Measurements from ENCODE around the gene NBPF3.
"Not testable (repeated sequence)": the region's sequence is repeated elsewhere in the genome, so short reads cannot be mapped to it uniquely, and the experiment has no call there.

NBPF3 gene

DNA sequence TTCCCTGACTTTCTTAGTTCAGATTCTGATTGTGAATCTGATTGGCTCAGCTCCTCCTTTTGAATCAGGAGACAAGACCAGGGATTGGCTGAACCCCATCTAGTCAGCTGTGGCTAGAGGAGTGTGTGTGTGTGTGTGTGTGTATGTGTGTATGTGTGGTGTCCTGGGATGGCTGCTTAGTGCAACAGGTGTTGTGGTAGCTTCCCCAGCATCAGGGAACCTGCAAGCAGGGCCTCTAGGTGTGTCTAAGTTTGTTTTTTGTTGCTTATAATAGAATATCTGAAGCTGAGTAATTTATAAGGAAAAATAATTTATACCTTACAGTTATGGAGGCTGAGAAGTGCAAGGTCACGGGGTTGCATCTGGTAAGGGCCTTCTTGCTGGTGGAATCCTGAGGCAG lies 56.1 kb downstream of the NBPF3 start:
- DNase-seq: no peak

DNA sequence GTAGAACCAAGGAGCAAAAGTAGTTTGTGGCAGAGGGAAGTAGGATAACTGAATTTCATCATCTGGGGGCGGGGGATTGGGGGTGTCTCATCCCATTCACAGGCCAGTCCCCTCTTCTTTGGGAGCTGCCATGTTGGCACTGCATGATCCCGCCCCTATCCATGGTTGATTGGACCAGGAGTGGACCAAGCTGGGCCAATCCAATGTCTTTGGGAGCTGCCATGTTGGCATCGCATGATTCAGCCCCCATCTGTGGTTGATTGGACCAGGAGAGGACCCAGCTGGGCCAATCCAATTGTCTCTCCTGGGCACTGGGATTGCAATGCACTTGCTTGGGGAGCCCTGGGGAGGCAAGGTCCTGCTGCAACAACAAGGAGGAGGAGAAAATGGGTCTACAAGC lies 56.9 kb downstream of the NBPF3 start:
- DNase-seq: no peak

DNA sequence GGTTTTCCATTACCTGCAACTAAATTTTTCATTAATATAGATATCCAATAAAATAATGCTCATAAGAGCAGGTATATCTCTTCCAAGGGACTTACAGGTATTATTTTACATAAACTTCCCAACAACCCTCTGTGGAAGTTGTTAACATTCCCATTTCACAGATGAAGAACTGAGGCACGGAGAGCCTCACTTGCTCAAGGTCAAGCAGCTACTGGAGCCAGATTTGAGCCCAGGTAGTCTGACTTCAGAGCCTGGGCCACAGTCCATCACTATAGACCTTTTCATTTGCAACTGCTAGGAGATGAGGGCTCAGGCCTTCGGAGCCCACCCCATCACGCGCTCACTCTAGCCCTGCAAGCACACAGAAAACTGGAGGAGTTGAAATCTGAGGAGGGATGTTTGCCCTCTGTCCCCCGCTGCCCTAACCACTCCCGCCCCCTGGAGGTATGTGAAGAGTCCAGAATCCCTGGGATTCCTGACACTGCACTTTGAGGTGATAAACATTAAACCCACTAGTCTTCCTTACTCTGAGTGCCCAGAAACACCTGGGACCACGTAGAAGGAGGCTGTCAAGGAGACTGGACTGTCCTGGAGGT lies 57.6 kb downstream of the NBPF3 start:
- DNase-seq: no peak

DNA sequence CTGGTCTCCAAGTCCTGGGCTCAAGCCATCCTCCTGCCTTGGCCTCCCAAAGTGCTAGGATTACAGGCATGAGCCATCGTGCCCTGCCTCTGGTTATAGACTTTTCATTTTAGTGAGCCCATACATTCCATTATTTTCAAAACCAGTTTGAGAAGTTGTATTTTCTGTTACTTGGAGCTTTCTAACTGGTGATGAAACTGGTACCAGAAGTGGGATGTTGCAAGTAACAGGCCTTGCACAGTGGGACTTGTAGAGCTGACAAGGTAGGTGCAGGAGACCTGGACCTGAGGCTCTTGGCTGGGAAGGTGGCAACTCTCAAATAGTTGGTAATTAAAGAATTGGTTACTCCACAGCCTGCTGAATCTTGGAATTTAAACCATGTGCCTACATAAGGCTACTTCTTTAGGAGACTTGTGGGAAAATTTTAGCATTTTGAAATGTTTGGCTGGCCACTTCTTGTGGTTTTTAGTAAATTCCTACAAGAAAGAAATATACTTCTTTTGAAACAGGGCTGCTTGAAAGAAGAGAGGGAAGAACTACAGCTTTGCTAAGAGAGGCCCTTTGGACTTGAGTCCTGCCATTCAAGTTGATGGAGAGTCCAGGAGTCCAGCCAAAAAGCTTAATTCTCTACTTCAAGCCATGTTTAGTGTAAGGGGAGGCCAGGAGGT lies 59.5 kb downstream of the NBPF3 start:
- no peak for DNase-seq

DNA sequence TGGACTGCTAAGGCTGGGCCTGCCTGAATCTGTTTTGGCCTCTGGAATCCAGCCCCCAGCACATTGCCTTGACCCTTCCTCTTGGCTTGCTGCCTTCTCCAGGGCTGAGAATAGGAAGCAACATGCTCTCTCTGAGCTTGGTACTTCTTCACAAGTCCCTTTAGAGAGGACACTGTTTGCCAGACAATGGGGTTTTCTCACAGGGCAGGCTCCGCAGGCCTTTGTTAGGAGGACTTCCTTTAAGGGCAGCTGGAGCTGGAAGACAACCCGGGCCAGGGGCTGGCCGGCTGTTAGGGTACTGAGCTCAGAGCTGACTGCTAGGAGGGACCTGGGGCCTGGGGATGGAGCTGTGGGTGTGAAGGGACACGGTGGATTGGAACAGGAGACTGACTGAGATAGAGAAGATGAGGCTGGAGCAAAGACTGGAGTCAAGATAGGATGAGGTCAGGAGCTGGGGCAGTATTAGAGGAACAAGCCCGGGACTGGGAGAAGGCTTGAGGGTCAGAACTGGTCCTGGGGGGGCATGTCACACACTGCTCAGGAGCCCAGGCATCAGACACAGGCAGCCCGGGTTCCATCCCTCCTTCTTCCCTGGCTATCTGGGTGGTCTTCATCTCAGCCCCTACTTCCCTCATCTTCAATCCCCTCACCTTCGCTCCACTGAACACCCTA lies 63.9 kb downstream of the NBPF3 start:
- DNase-seq: no peak

DNA sequence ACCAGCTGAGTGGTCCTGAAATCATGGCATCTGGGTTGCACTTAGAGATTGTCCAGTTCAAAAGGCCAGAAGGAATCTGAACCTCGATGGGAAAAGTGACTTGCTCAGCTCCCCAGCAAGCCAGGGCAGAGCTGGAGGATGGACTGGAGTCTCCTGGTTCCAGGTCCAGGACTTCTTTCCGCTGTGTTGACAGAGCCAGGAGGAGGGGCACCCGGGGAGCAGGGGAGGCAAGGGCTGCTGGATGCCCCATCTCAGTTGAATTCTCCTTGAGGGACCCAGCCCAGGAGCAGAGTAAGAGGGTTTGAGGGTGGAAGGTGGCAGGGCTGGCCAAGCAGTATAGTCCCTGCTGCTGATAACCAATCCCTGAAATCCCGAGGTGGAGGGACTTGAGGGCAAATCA lies 66.9 kb downstream of the NBPF3 start:
- no peak for DNase-seq

DNA sequence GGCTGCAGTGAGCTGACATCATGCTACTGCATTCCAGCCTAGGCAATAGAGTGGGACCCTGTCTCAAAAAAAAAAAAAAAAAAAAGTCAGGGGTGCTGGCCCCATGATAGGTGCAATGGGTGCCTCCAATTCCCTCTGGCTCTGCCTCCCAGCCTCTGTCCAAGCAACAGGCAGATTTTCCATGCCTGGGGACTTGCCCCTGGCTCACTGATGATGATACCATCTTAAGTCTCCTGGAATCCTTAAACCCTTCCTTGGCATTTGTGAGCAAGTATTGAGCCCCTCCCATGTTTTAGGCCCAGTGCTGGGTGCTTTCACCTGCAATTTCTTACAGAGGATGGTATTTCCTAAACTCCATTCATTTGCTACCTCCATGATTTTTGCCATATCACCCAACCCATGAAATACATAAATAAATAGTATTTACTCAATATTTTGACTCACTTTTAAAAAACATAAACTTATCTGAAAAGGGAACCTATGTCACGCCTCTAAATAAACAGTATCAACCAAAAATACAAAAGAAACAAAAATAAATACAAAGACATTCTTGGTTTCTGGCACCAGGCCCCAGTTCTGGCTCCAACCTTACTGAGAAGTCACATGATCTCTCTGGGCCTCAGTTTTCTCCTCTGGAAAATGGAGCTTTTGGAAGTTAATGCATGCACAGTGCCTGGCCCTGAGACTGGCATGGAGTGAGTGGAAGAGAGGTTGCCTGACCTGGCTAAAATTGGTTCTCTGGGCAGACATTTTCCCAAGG lies 67.8 kb downstream of the NBPF3 start:
- DNase-seq: no peak

DNA sequence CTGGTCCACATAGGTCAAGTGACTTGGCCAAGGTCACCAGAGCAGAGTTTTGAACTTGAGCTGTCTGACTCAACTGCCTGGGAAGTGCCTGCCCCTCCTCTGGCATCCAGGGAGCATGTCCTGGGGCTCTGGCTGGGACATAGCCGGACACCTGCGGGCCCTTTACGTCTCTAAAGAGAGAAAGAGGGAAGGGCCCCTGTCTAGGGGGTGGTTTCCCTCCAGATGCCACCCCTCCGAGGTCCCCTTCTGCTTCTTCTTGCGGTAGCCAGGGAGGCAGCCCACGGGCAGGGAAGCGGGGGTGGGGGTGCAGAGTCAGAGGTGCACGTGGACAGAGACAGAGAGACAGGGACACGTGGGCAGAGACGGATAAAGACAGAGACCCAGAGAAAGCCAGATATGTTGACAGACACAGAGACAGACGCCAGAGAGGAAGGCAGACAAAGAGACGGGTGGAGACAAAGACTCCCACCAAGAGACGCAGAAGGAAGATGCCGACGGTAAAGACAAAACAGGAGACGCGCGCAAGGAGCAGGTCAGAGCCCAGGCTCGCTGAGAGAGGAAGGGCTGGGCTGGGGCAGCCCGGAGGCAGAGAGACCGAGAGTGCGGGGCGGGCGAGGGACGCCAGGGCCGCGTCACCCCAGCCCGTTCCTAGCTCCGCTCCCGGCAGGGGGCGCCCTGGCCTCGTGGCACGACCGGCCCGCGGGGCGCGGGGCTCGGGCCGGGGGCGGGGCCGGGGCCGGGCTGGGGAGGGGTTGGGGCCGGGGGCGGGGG lies 68.8 kb downstream of the NBPF3 start:
- DNase-seq: no peak

DNA sequence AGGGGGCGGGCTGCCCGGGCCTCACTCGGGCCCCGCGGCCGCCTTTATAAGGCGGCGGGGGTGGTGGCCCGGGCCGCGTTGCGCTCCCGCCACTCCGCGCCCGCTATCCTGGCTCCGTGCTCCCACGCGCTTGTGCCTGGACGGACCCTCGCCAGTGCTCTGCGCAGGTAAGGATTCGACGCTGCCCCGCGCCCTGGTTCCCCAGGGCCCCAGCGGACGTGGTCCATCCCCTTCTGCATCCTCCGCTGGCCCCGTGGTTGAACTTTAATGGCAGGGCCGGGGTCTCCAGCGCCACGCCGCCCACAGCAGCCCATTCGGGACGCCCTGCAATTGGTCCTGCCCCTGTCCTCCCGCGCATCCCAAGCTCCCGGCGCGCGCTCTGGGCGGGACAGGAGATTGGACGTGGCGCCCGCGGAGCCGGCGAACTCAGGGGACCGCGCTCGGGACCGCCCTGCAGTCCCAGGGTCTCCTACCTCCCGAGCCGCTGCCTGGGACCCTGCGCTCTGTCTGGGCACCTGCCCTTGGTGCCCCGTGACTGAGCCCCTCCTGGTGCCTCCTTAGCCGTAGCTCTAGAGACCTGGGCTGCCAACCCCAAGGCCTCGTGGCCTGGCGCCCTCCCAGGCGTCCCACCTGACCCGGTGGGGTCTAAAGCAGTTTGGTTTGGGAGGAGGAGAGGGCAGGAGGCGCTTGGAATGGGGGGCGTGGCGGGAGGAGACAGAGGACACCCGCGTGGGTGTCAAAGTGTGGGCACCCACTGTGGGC lies 69.6 kb downstream of the NBPF3 start, which contains the start of gene ALPL:
Gene ALPL, plus strand, starts transcription at position 73 of the 762 bp plus-strand sequence. CDS start 44,659 bp downstream, outside the sequence.
- no peak for DNase-seq

DNA sequence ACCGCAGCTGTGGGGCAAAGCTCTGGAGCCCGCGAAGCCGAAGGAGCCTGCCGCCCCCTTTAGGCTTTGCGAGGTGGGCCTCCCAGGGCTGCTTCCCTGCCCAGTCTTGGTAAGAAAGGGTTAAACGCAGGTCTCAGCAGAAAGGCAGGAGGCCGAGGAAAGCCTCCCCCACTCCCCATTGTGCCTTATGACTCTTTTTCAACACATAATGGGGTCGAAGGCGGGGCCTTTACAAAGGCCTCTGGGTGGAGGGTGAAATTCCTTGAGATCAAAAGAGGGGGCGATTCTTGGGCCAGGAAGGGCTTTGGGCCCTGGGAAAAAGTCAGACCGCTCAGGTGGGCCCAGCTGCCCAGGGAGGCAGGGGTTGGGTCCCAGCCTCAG lies 70.2 kb downstream of the NBPF3 start:
- no peak for DNase-seq

DNA sequence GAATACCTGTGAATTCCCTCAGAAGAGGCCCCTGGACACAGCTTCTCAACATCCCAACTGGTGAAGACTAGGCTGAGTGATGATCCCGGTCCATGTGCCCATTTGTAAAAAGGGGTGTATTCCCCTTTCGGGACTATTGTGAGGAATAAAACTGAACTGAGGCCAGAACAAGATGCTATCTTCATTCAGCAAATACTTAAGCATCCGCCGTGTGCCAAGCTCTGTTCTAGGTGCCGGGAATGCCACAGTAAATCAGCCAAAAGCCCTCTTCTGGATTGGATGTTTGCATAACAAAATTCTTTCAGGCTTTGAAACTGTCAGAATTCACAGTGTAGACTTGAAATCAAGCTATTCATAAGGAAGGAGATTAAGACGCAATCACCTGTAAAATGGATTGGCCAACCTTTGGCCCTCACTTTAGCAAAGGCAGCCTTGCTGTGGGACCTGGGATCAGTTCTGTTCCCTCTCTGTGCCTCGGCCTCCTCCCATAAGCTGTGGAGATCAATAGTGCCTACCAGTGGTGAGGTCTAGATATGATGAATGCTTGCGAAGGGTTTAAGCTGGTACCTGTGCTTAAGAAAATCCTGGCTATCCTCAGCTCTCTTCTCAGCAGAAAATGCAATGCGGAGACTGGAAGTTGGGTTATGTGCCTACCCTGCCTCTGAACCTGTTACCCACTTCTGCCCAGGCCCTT lies 71.1 kb downstream of the NBPF3 start:
- no peak for DNase-seq

DNA sequence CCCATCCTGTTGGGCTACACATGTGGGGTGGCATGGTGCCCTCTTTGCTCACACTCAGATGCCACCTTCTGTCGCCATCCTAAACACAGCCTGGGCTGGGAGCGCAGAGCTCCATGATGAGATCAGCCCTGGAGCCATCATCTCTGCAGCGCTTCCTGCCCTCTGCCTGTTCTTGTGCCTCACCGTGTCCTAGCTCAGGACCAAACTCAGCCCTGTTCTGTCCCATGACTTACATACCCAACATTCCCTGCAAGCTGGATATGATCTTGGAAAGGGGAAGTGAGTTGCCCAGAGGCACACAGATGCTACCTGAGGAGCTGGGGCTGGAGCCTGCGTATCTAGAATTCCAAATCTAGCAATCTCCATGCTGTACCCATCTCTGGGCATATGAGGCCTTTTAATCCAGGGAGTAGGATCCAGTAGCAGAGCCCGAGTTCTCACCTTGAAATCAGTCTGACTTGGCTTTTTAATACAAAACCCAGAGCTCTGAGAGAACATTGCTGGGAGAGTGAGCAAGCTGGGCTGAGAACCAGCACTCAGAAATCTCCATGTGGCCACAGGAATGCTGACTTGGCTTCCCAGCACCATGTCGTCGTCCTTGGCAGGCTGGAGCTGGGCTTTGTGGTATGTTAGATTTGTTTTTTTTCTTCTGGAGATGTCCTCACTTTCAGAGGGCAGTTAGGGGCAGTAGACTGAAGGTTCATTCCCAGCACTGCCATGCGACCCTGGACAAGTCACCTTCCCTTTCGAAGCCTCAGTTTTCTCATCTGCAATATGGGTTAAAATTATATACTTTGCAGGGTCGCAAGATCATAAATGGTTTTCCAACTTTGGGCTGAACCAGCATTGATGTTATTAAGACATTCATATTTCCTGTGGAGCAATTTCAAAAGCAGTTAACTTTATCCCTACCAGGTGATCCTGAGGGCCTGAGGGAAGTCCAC lies 71.9 kb downstream of the NBPF3 start:
- no peak for DNase-seq

DNA sequence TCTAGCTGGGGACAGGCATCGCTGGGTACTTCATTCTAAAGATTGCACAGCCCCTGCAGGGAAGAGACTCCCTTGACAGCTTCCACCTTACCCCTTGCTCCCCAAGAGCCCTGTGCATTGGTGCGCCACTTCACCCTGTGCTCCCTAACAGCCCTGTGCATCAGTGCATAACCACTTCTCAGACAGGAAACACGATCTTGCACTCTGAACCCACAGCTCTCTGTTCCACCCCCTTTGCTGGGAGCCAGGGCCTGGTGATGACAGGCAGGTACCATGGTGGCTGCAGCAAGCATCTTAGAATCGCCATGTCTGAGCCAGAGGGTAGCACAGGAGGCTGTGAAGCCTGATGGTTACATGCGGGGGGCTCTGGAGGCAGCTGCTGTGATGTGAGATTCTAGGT lies 74.3 kb downstream of the NBPF3 start:
- DNase-seq: no peak

DNA sequence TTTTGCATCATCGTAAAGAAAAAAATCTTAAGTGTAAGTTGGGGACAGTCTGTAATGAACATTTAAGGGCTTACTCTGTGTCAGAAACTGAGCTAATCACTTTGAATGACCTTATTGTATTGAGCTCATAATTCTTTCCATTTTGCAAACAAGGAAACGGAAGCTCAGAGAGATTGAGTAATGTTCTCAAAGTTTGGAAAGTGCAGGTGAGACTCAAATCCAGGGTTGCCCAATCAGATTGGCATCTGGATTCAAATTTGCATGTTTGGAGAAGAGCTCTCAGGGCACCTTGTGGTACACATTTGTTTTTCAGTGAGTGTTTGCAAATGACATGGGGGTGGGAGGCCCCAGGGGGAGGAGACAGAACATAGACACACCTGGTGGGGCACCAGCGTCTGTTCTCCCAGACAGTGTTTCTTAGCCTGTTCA lies 77.2 kb downstream of the NBPF3 start:
- no peak for DNase-seq

DNA sequence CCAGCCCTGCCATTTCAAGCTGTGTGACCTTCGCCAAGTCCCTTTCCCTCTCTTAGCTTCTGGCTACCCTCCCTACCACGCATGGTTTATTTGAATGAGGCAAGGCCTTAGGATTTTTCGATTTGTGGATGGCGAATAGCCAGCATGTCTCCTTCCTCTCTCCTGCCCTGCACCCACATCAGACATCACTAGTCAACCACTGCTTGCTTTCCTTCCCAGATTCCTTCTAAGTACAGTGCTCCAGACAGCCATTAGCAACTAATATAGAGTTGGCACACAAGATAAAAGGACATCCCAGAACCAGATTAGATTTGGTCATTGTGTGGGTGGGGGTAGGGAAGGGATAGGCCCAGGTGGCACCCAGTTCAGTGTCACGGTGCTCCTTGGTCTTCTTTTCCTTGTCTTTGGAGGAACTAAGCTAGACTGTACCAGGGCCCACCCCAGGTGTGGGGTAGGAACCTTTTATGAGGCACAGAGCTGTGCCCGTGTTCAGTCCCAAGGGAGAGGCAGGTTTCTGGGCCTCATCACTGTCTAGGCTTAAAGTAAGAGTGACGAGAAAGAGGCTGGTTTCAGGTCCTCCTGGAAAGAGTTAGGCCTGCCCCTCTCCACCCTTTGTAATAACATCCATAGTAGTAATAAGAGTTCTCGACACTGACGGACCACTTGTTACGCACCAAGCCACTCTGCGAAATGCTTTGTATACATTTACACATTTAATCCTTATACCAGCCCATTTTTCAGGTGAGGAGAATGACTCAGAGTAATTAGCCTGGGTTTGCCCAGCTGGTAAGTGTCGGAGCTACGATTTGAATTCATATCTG lies 77.9 kb downstream of the NBPF3 start:
- DNase-seq: no peak

DNA sequence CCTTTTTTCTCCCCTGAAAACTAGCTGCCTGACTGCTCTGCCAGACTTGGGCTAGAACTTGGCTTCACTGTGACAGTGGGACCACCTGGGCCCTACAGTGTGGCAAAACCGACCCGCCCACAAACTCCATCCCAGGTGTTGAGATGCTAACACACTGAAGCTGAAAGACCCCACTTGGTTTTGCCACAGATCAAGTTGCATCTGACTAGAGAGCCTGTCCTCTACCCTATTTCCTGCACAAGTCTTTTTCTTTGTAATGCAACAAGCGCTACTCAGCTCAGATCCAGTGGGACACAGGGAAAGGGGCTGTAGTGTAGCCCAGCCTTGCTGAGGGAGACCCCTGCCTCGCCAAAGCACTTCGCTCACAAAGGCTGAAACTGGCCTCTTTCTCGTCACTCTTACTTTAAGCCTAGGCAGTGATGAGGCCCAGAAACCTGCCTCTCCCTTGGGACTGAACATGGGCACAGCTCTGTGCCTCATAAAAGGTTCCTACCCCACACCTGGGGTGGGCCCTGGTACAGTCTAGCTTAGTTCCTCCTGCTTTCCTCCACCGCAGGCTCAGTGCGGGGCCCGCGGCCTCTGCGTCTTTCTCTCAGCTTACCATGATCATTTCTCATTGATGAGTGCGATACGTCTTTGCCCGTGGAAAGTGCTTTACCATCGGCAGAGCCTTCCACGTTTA lies 79.0 kb downstream of the NBPF3 start:
- no peak for DNase-seq

DNA sequence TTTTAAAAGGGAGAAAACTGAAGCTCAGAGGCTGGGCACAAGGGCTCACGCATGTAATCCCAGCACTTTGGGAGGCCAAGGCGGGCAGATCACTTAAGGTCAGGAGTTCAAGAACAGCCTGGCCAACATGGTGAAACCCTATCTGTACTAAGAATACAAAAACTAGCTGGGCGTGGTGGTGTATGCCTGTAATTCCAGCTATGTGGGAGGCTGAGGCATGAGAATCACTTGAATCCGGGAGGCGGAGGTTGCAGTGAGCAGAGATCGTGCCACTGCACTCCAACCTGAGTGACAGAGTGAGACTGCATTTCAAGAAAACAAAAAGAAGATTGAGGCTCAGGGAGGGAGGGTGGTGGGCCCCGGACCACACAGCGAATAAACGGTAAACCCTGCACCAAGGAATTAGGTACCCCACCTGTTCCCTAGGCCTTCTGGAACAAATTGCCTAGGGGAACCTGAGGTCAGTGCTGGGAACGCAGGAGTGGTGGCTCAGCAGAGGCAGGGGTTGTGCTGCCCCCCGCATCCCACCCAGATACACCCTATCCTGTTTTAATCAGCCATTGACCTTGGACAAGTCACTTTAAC lies 79.6 kb downstream of the NBPF3 start:
- DNase-seq: not testable (repeated sequence)

All from NCI-H1417 treated with DMSO at 0.1 percent for 48 hours (cell line).